ENCODE measurements around the gene NKX6-2.

DNA sequence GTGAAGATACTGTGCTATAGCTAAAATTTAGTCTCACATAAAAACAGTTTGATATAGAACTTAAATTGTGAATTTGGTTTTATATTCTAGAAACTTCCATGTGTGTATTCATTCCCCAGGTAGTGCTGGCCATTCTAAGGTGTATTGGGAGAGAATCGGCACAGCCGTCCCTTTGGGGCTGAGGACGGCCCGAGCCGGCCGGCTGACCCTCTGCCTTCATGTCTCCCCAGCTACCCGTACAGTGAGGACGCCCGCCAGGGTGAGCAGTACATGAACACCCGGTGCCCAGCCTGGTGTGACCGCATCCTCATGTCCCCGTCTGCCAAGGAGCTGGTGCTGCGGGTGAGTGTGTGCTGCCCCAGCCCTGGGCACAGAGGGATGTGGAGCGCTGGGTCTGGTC lies 8.5 kb downstream of the NKX6-2 start:
- TF ChIP-seq EZH2 (IDR thresholded peaks at IDR 0.05; ENCODE audit: borderline replicate concordance, low read depth, low read length, severe bottlenecking), result no peak
- TF ChIP-seq CTCF (IDR thresholded peaks at IDR 0.05; ENCODE audit: borderline replicate concordance, extremely low read depth, low read length, poor library complexity, severe bottlenecking), result no peak
